Muscle of leg (tissue), 16 donors: ENCODE results near the gene LMO4. TPM values are rescaled to one million over a fixed set of nuclear protein-coding genes. Genes with fewer than 3 reads are reported as not detected.

Experiments
- DNase-seq: peaks from one replicate; pipeline ENCODE4 v3.0.0; 2013
- H3K27ac ChIP-seq: one replicate; pipeline ENCODE4 v1.5.1; 2013; ENCODE audit warnings: mild to moderate bottlenecking, low read length, control low read depth
- H3K27me3 ChIP-seq: one replicate; pipeline ENCODE4 v1.6.1; 2013; ENCODE audit warnings: low read length; ENCODE audit not compliant: control insufficient read depth, insufficient read depth
- H3K36me3 ChIP-seq: one replicate; pipeline ENCODE4 v1.6.1; 2013; ENCODE audit warnings: low read length; ENCODE audit not compliant: control insufficient read depth, insufficient read depth
- H3K4me1 ChIP-seq: one replicate; pipeline ENCODE4 v1.6.1; 2013; ENCODE audit warnings: low read length; ENCODE audit not compliant: control insufficient read depth, insufficient read depth
- H3K4me3 ChIP-seq: one replicate; pipeline ENCODE4 v1.5.1; 2013; ENCODE audit warnings: low read length, control low read depth
- H3K9me3 ChIP-seq: replicated peaks from 2 replicates; pipeline ENCODE4 v1.6.1; 2013; ENCODE audit warnings: low read depth, low read length; ENCODE audit not compliant: control insufficient read depth
- WGBS: methylation state at CpG from one replicate; pipeline ENCODE4 v1.1.5; 2013; ENCODE audit warnings: missing lambda C conversion rate; ENCODE audit not compliant: insufficient coverage; 5-methylcytosine and 5-hydroxymethylcytosine counted together
- long read RNA-seq, 11 donors: transcript quantifications; one replicate each; lab custom pipeline, GENCODE V29; 2026
- polyA plus RNA-seq, 8 donors: library from polyadenylated mRNA; unstranded; fragments of 120-200 nt; gene quantifications; one replicate each; pipeline versions ENCODE4 v1.2.1 to v1.2.3, GENCODE V29; 2013; ENCODE audit warnings: inconsistent platforms in 1 of 8, low replicate concordance in 1 of 8; ENCODE audit not compliant: insufficient read length in 8 of 8, insufficient read depth in 1 of 8
- total RNA-seq: library from RNA; stranded (reverse); fragments of 120-200 nt; gene quantifications from one replicate; pipeline ENCODE4 v1.2.4, GENCODE V29; 2013

The LMO4 gene
- 39.1 TPM for total RNA-seq
- 10 to 100 TPM; 38.7 to 68.4 (median 46.8) TPM for polyA plus RNA-seq
- long read RNA-seq, donor 1, full-length matches to known transcripts = 12 of 12 reads
- long read RNA-seq, donor 1, partial matches to known transcripts = 0 of 12 reads
- long read RNA-seq, donor 1, other reads (novel, unspliced or antisense) = 0 of 12 reads
- long read RNA-seq, donor 2, partial matches to known transcripts = 0 of 2 reads
- long read RNA-seq, donor 2, other reads (novel, unspliced or antisense) = 0 of 2 reads
- long read RNA-seq, donor 3, full-length matches to known transcripts = 26 of 26 reads
- long read RNA-seq, donor 3, partial matches to known transcripts = 0 of 26 reads
- long read RNA-seq, donor 3, other reads (novel, unspliced or antisense) = 0 of 26 reads
- long read RNA-seq, donor 4, full-length matches to known transcripts = 14 of 14 reads
- long read RNA-seq, donor 4, partial matches to known transcripts = 0 of 14 reads
- long read RNA-seq, donor 4, other reads (novel, unspliced or antisense) = 0 of 14 reads
- long read RNA-seq, donor 5, full-length matches to known transcripts = 57 of 57 reads
- long read RNA-seq, donor 5, partial matches to known transcripts = 0 of 57 reads
- long read RNA-seq, donor 5, other reads (novel, unspliced or antisense) = 0 of 57 reads
- long read RNA-seq, donor 6, full-length matches to known transcripts = 22 of 22 reads
- long read RNA-seq, donor 6, partial matches to known transcripts = 0 of 22 reads
- long read RNA-seq, donor 6, other reads (novel, unspliced or antisense) = 0 of 22 reads
- long read RNA-seq, donor 7, full-length matches to known transcripts = 27 of 152 reads
- long read RNA-seq, donor 7, partial matches to known transcripts = 125 of 152 reads
- long read RNA-seq, donor 7, other reads (novel, unspliced or antisense) = 0 of 152 reads
- long read RNA-seq, donor 8, full-length matches to known transcripts = 19 of 19 reads
- long read RNA-seq, donor 8, partial matches to known transcripts = 0 of 19 reads
- long read RNA-seq, donor 8, other reads (novel, unspliced or antisense) = 0 of 19 reads
- long read RNA-seq, donor 9, full-length matches to known transcripts = 21 of 116 reads
- long read RNA-seq, donor 9, partial matches to known transcripts = 95 of 116 reads
- long read RNA-seq, donor 9, other reads (novel, unspliced or antisense) = 0 of 116 reads
- long read RNA-seq, donor 10, full-length matches to known transcripts = 27 of 27 reads
- long read RNA-seq, donor 10, partial matches to known transcripts = 0 of 27 reads
- long read RNA-seq, donor 10, other reads (novel, unspliced or antisense) = 0 of 27 reads
- long read RNA-seq, donor 11, full-length matches to known transcripts = 30 of 30 reads
- long read RNA-seq, donor 11, partial matches to known transcripts = 0 of 30 reads
- long read RNA-seq, donor 11, other reads (novel, unspliced or antisense) = 0 of 30 reads

DNA sequence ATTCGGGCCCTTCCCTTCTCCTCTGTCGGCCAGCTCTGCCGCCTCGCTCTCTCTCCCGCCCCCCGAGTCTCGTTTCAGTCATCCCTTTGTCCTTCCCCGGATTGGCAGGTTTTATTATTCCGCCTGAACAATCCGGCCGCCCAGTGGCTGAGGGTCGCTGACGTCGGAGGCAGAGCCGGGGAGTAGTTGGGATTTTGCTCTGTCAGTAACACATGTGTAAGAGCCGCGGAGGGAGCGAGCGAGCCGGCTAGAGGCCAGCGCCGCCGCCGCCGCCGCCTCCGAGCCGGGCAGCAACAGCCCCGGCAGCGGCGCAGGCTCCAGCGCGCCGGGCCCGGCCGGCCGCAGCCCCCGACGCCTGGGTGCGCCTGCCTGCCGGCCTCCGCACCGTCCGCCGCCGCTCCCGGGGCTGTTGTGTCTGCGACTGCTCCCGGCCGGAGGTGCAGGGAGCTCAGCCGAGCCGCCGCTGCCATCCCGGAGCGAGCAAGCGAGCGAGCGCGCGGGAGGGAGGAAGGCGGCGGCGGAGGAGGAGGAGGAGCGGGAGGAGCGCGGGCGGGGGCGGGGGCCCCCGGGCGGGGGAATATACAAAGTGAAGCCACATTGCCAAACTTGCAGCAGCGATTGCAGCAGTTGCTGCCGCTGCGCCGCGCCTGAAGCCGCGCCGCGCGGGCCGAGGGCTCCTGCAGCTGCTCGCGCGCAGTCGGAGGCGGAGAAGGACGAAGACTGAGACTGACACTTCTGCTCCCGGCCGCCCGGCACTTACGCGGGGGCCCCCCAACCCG lies at the start of gene LMO4:
TSS of gene LMO4 (plus strand) at position 609 of the 779 bp plus-strand sequence. CDS start 3,136 bp downstream, outside the sequence.
- Histone ChIP-seq H3K4me1 (peaks cover 14% of the 10 kb centered on the region), H3K27ac (peak within 1 kb of the TSS; percentile 98), H3K27me3 (no peaks in the 10 kb centered on the region), H3K9me3 (no peaks in the 10 kb centered on the region), H3K36me3 (peaks cover 6% of the 10 kb centered on the region), H3K4me3 (peak within 1 kb of the TSS; percentile 73)
- under 1% methylated on average over 79 of the region's 93 CpGs for WGBS
- DNase-seq = peak; percentile 100

GRCh38 chr1:87279536-87279875 lies 49.2 kb upstream of the LMO4 start:
- Histone ChIP-seq H3K36me3 (no peaks in the 10 kb centered on the region), H3K27ac (peak overlapping the region; percentile 84), H3K27me3 (no peaks in the 10 kb centered on the region), H3K4me1 (peaks cover 7% of the 10 kb centered on the region), H3K9me3 (no peaks in the 10 kb centered on the region), H3K4me3 (no peak overlapping the region)
- DNase-seq = peak; percentile 90
- 19% methylated on average over 2 of the region's 2 CpGs for WGBS

DNA sequence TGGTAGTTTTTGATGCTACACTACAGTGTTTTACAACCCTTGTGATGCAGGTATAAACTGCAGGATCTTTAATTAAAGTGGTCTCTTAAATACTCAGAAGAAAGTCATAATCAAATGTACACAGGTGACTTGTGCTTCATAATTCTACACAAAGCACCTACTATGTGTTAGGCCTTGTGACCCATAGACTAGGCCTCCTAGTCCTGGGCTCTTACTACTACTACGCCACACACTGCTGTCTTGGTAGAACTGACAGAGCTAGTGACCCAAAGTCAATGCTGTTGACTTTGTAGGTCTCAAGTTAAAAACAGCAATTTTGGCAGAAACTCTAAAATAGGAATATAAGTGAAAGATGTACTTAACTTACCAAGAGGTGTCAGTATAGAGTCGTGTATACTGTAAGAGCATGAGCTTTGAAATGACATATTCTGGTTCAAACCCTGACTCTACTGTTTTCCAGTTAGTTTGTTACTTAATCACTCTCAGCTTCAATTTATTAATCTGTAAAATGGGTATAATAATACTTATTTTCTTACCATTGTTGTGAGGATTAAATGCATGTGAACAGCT lies 48.6 kb upstream of the LMO4 start:
- no peak overlapping the region for H3K4me3 ChIP-seq
- no peaks in the 10 kb centered on the region for H3K27me3 ChIP-seq
- DNase-seq = peak; percentile 24
- H3K4me1 ChIP-seq = peaks cover 5% of the 10 kb centered on the region
- peak overlapping the region; percentile 84 for H3K27ac ChIP-seq
- no peaks in the 10 kb centered on the region for H3K36me3 ChIP-seq
- no peaks in the 10 kb centered on the region for H3K9me3 ChIP-seq
- WGBS = no CpG with 5 or more reads among the region's 2 CpGs

DNA sequence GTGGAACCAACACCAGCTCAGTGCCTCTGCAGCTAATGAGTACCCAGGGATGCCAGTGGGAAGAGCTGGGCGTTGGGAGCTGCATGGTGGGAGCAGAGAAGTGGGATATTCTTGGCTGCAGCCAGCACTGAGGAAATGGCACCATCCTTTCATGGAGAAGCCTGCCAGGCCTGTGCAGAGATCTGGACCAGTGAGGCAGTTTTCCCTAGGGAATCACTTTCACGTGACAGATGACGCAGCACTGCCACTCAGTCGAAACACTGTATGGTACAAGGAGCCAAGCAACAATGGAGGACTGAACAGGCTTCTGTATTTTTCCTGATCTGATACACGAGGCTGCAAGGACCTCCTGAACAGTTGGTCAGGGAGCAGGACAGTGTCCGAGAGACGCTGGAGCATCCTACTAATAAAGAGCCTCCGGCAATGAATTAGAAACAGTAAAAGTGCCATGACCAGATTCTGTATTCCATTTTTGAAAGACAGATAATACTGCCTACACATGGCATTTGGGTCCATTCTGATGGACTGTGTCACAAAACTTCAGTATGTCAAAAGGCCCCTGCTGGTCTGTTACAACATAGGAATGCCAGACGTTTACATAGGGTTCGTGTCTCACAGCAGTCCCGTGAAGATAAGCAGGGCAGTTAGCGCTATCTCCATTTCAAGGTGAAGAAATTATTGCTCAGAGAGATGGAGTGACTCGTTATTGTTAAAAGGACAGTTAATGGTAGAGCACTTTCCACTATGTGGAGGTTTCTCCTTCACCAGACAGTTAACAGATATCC lies 44.0 kb upstream of the LMO4 start:
- Histone ChIP-seq H3K9me3 (no peaks in the 10 kb centered on the region), H3K27me3 (no peaks in the 10 kb centered on the region), H3K4me3 (no peak overlapping the region), H3K4me1 (no peaks in the 10 kb centered on the region), H3K36me3 (no peaks in the 10 kb centered on the region), H3K27ac (no peak overlapping the region)
- 78% methylated on average over 10 of the region's 13 CpGs for WGBS
- DNase-seq = no peak

DNA sequence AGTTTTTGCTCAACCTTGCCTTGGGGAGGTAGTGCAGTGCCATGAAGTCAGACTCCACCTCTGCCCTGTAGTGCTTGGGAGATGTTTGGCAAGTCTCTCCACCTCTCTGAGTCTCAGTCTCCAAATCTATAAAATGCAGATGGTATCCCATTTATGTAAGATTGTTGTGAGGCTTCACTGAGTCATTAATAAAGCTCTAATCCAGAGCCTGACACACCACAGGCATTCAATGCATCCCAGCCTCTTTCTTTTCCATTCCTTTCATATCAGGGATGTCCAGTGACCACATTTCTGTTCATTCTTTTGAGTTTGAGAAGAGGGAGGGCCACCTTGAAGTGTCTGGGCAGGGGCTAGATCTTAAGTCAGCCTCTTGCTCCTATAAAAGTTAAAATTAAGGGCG lies 37.6 kb upstream of the LMO4 start:
- Histone ChIP-seq H3K36me3 (no peaks in the 10 kb centered on the region), H3K9me3 (no peaks in the 10 kb centered on the region), H3K27ac (no peak overlapping the region), H3K4me1 (no peaks in the 10 kb centered on the region), H3K4me3 (no peak overlapping the region), H3K27me3 (no peaks in the 10 kb centered on the region)
- DNase-seq = no peak
- 75% methylated on average over 1 of the region's 1 CpG for WGBS

- peak; percentile 84 for DNase-seq
- no CpG with 5 or more reads among the region's 9 CpGs for WGBS
- no peaks in the 10 kb centered on the region for H3K9me3 ChIP-seq
- H3K4me3 ChIP-seq = no peak overlapping the region
- no peaks in the 10 kb centered on the region for H3K27me3 ChIP-seq
- no peaks in the 10 kb centered on the region for H3K36me3 ChIP-seq
- H3K27ac ChIP-seq = no peak overlapping the region
- H3K4me1 ChIP-seq = no peaks in the 10 kb centered on the region
These were observed 35.8 kb upstream of the LMO4 start for GRCh38 chr1:87292684-87293493.

DNA sequence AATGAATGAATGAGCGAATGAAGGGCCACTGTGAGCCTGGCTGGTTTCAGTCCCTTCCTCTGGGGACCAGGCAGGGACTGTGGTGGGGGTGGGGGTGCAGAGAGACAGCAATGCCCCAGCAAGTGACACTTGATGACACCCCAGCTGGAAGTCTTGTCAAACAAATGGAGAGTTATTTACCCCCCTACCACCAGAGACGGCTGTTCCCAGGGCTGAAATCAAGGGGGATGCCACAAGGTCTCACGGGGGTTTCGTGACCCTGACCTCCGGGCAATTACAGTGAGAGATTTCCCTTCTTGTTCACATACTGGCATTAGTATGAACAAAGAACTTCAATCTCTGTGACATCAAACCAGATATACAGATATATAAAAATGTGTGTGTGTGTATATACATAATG lies 34.0 kb upstream of the LMO4 start:
- Histone ChIP-seq H3K27ac (no peak overlapping the region), H3K4me3 (no peak overlapping the region), H3K9me3 (no peaks in the 10 kb centered on the region), H3K36me3 (no peaks in the 10 kb centered on the region), H3K27me3 (no peaks in the 10 kb centered on the region), H3K4me1 (no peaks in the 10 kb centered on the region)
- DNase-seq = no peak
- WGBS = 100% methylated on average over 1 of the region's 5 CpGs

- Histone ChIP-seq H3K36me3 (no peaks in the 10 kb centered on the region), H3K9me3 (no peaks in the 10 kb centered on the region), H3K4me1 (no peaks in the 10 kb centered on the region), H3K4me3 (no peak overlapping the region), H3K27me3 (no peaks in the 10 kb centered on the region), H3K27ac (no peak overlapping the region)
- WGBS = no CpG with 5 or more reads among the region's 11 CpGs
- DNase-seq = no peak
These were observed 33.1 kb upstream of the LMO4 start for GRCh38 chr1:87295445-87296110.
